K562 (cell line): ENCODE data around the gene PRSS53. TPM values are rescaled to one million over a fixed set of nuclear protein-coding genes. Genes with fewer than 3 reads are reported as not detected.

Experiments
- ASH1L ChIP-seq: fragments of 450-650 bp; IDR thresholded peaks from 2 replicates; pipeline ENCODE4 v1.6.1; 2018; ENCODE audit warnings: borderline replicate concordance, mild to moderate bottlenecking, low read depth; ENCODE audit not compliant: partially characterized antibody
- BDP1 ChIP-seq: IDR thresholded peaks from 3 replicates; pipeline ENCODE4 v1.6.1; 2011; ENCODE audit not compliant: insufficient read length, insufficient read depth
- CBX2 ChIP-seq: fragments of 200-600 bp; sonication (generic); IDR thresholded peaks from one replicate; pipeline ENCODE4 v1.6.1; 2012; ENCODE audit warnings: mild to moderate bottlenecking, low read length, inconsistent platforms; ENCODE audit not compliant: insufficient read depth, poor library complexity, severe bottlenecking
- CHD4 ChIP-seq: fragments of 200-600 bp; sonication (generic); IDR thresholded peaks from 3 replicates; pipeline ENCODE4 v1.6.1; 2012; ENCODE audit warnings: low read depth, mild to moderate bottlenecking, mixed read lengths, low read length, inconsistent platforms; ENCODE audit not compliant: insufficient read depth, insufficient replicate concordance, poor library complexity, severe bottlenecking
- GTF2E2 ChIP-seq: fragments of 200-800 bp; sonication (Bioruptor generic); IDR thresholded peaks from 2 replicates; pipeline ENCODE4 v1.6.1; 2016; ENCODE audit warnings: missing genetic modification characterization, missing compliant biosample characterization
- HMG20B ChIP-seq: fragments of 250-450 bp; sonication (Bioruptor Pico); IDR thresholded peaks from 2 replicates; pipeline ENCODE4 v1.5.0; 2021; ENCODE audit warnings: mild to moderate bottlenecking
- IRF2 ChIP-seq: sonication (generic); formaldehyde crosslinking; IDR thresholded peaks from 2 replicates; pipeline ENCODE4 v1.8.1; 2022; ENCODE audit warnings: mild to moderate bottlenecking, missing genetic modification reagents
- JUND ChIP-seq, 2 experiments: IDR thresholded peaks; 2 replicates in 1 of 2; 3 replicates in 1 of 2; pipeline ENCODE4 v1.6.1; 2011; ENCODE audit warnings: borderline replicate concordance in 2 of 2, low read depth in 2 of 2, low read length in 2 of 2, improper control_type of control experiment in 1 of 2, missing biosample characterization in 1 of 2, missing genetic modification characterization in 1 of 2, missing genetic modification reagents in 1 of 2
- MBD2 ChIP-seq: sonication (generic); IDR thresholded peaks from 2 replicates; pipeline ENCODE4 v1.6.1; 2016; ENCODE audit warnings: low read depth, borderline replicate concordance
- MYC ChIP-seq, 2 experiments: fragments of 250-450 bp in 1 of 2; sonication (Bioruptor Pico) in 1 of 2; IDR thresholded peaks; 2 replicates each; pipeline versions ENCODE4 v1.5.1 to v1.6.1; 2012 to 2021; ENCODE audit warnings: low read depth in 2 of 2, borderline replicate concordance in 1 of 2, improper control_type of control experiment in 1 of 2, low read length in 1 of 2, mild to moderate bottlenecking in 1 of 2, moderate library complexity in 1 of 2
- NBN ChIP-seq: fragments of 450-650 bp; IDR thresholded peaks from 2 replicates; pipeline ENCODE4 v1.6.1; 2016; ENCODE audit warnings: low read depth, mild to moderate bottlenecking
- POLR2B ChIP-seq: fragments of 450-650 bp; IDR thresholded peaks from 2 replicates; pipeline ENCODE4 v1.6.1; 2018; ENCODE audit warnings: low read depth; ENCODE audit not compliant: partially characterized antibody
- POU5F1 ChIP-seq: fragments of 150-350 bp; IDR thresholded peaks from 2 replicates; pipeline ENCODE4 v1.6.1; 2014; ENCODE audit warnings: borderline replicate concordance, low read length, low read depth, mild to moderate bottlenecking; ENCODE audit not compliant: partially characterized antibody
- RBM14 ChIP-seq: fragments of 200-400 bp; formaldehyde crosslinking; IDR thresholded peaks from 2 replicates; pipeline ENCODE4 v1.6.1; 2018; ENCODE audit warnings: low read depth, mild to moderate bottlenecking, low read length, moderate library complexity, borderline replicate concordance; ENCODE audit not compliant: insufficient read depth
- RBM22 ChIP-seq: fragments of 200-400 bp; formaldehyde crosslinking; IDR thresholded peaks from 2 replicates; pipeline ENCODE4 v1.6.1; 2018; ENCODE audit warnings: low read length, low read depth; ENCODE audit not compliant: poor library complexity, severe bottlenecking
- SRF ChIP-seq, 2 experiments: fragments of 250-450, 450-650 bp in 1 of 2; sonication (Bioruptor Pico) in 1 of 2; sonication (generic) in 1 of 2; formaldehyde crosslinking; IDR thresholded peaks; 2 replicates each; pipeline versions ENCODE4 v1.5.0 to v1.5.1; 2020 to 2022; ENCODE audit warnings: mild to moderate bottlenecking in 1 of 2, missing genetic modification reagents in 1 of 2
- TCF3 ChIP-seq: sonication (generic); formaldehyde crosslinking; IDR thresholded peaks from 2 replicates; pipeline ENCODE4 v1.4.0; 2020; ENCODE audit warnings: mild to moderate bottlenecking, missing genetic modification reagents
- ZFP30 ChIP-seq: fragments of 250-450 bp; sonication (Bioruptor Pico); IDR thresholded peaks from 2 replicates; pipeline ENCODE4 v1.8.0; 2022; ENCODE audit warnings: moderate library complexity, mild to moderate bottlenecking, inconsistent platforms, borderline replicate concordance
- ZNF668 ChIP-seq: fragments of 250-450 bp; sonication (Bioruptor Pico); IDR thresholded peaks from 2 replicates; pipeline ENCODE4 v1.8.0; 2022; ENCODE audit warnings: mild to moderate bottlenecking, inconsistent platforms
- polyA plus RNA-seq, 8 experiments: library from polyadenylated mRNA; depleted of rRNA in 4 of 8; stranded (reverse) in 5 of 8; unstranded in 3 of 8; fragments of >200 nt; fragmentation: Nextera tagmentation in 2 of 8; fragmentation: Illumina TruSeq in 1 of 8; extraction: Ambion mirVana in 2 of 8; extraction: Trizol in 1 of 8; gene quantifications; 2 replicates each; pipeline versions ENCODE4 v1.2.1 to v1.2.3, GENCODE V29; 2011 to 2014; ENCODE audit warnings: inconsistent platforms in 1 of 8, missing spikeins in 1 of 8
- total RNA-seq, 7 experiments: library from RNA; depleted of rRNA in 6 of 7; stranded (reverse); fragments of >200 nt in 6 of 7; fragmentation: Illumina TruSeq in 2 of 7; extraction: Trizol in 2 of 7; gene quantifications; 2 replicates each; pipeline versions ENCODE4 v1.2.1 to v1.2.3, GENCODE V29; 2011 to 2021; ENCODE audit warnings: low replicate concordance in 1 of 7
- TF ChIP-seq, protein P1 (sequence below): fragments of 200-800 bp; sonication (Bioruptor generic); IDR thresholded peaks from 2 replicates; pipeline ENCODE4 v1.6.1; 2017; ENCODE audit warnings: missing genetic modification characterization, missing compliant biosample characterization
- TF ChIP-seq, protein P2 (sequence below): fragments of 150-350 bp; IDR thresholded peaks from 2 replicates; pipeline ENCODE4 v1.6.1; 2014; ENCODE audit warnings: low read depth, mild to moderate bottlenecking, low read length, borderline replicate concordance

Gene PRSS53
- total and polyA plus RNA-seq, 9 of the 15 experiments (the other 6 are each of a cell fraction or from before 2014, with no cell fraction given): 0.40 to 1.9 (median 0.78) TPM; not detected in 2

DNA sequence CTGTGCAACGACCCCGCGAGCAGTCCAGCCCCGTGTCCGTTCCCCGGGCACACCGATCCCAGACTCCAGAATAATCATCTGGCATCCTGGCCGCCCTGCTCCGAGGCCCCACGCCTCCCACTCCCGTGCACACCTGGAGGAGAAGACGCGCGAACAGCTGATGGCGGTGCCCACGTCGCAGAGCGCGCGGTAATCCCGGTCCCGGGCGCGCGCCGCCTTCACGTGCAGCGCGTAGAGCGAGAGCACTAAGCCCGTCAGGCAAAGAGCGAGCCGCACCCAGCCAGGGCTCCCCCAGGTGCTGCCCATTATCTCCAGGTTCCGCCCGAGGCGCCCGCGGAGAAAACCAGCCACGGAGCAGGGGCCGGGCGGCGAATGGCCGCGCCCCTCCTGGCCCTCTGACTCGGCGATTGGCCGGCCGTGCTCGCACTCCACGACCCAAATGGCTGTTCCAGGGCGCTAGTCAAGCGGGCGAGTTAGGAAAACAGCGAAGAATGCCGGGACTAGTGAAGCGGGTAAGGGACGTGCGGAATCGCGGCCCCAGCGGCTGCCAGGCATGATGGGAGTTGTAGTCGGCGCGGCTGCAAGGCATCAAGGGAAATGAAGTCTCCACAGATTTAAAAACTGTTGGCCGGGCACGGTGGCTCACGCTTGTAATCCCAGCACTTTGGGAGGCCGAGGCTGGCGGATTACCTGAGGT is 5.8 kb upstream of the PRSS53 start, which contains the start of gene VKORC1 (continued):
- TF ChIP-seq, protein P1, sequence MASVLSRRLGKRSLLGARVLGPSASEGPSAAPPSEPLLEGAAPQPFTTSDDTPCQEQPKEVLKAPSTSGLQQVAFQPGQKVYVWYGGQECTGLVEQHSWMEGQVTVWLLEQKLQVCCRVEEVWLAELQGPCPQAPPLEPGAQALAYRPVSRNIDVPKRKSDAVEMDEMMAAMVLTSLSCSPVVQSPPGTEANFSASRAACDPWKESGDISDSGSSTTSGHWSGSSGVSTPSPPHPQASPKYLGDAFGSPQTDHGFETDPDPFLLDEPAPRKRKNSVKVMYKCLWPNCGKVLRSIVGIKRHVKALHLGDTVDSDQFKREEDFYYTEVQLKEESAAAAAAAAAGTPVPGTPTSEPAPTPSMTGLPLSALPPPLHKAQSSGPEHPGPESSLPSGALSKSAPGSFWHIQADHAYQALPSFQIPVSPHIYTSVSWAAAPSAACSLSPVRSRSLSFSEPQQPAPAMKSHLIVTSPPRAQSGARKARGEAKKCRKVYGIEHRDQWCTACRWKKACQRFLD (CRISPR knock-in tag): no peak
- no peak for TF ChIP-seq IRF2 (CRISPR knock-in tag)
- peak; percentile 43 for TF ChIP-seq POU5F1
- TF ChIP-seq, protein P2, sequence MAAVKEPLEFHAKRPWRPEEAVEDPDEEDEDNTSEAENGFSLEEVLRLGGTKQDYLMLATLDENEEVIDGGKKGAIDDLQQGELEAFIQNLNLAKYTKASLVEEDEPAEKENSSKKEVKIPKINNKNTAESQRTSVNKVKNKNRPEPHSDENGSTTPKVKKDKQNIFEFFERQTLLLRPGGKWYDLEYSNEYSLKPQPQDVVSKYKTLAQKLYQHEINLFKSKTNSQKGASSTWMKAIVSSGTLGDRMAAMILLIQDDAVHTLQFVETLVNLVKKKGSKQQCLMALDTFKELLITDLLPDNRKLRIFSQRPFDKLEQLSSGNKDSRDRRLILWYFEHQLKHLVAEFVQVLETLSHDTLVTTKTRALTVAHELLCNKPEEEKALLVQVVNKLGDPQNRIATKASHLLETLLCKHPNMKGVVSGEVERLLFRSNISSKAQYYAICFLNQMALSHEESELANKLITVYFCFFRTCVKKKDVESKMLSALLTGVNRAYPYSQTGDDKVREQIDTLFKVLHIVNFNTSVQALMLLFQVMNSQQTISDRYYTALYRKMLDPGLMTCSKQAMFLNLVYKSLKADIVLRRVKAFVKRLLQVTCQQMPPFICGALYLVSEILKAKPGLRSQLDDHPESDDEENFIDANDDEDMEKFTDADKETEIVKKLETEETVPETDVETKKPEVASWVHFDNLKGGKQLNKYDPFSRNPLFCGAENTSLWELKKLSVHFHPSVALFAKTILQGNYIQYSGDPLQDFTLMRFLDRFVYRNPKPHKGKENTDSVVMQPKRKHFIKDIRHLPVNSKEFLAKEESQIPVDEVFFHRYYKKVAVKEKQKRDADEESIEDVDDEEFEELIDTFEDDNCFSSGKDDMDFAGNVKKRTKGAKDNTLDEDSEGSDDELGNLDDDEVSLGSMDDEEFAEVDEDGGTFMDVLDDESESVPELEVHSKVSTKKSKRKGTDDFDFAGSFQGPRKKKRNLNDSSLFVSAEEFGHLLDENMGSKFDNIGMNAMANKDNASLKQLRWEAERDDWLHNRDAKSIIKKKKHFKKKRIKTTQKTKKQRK: no peak
- peak; percentile 18; the same call in 1 of the 2 replicates for TF ChIP-seq NBN
- no peak for TF ChIP-seq CBX2
- peak; percentile 40 for TF ChIP-seq TCF3 (CRISPR knock-in tag)
- no peak for TF ChIP-seq CHD4
- no peak for TF ChIP-seq HMG20B
- no peak for TF ChIP-seq RBM22
- peak; percentile 49 for TF ChIP-seq POLR2B
- peak; percentile 62; the same call in 1 of the 2 replicates for TF ChIP-seq MYC (IDR thresholded peaks at IDR 0.05; ENCODE audit: low read depth, low read length)
- TF ChIP-seq MYC (CRISPR knock-in tag; IDR thresholded peaks at IDR 0.05; ENCODE audit: borderline replicate concordance, low read depth): no peak
- TF ChIP-seq MBD2: peak; percentile 48; the same call in 1 of the 2 replicates
- peak; percentile 69; the same call in 1 of the 2 replicates for TF ChIP-seq RBM14
- TF ChIP-seq ZFP30: no peak
- TF ChIP-seq GTF2E2 (tag): 0 out of 2 replicates have a peak, but pooled peaks have one; percentile 53
- no peak for TF ChIP-seq ASH1L
- TF ChIP-seq JUND (IDR thresholded peaks at IDR 0.05; ENCODE audit: borderline replicate concordance, low read depth, low read length): peak; percentile 62
- TF ChIP-seq JUND (tag; IDR thresholded peaks at IDR 0.05; ENCODE audit: borderline replicate concordance, low read depth, low read length): no peak; the same call in 2 of the 3 replicates
- no peak for TF ChIP-seq BDP1
- TF ChIP-seq ZNF668 (CRISPR knock-in tag): no peak
- TF ChIP-seq SRF (CRISPR knock-in tag; IDR thresholded peaks at IDR 0.05): peak in 1 of 2 experiments; percentile 65; a peak in 1 of 4 replicates
